OCI-LY1 (cell line): ENCODE measurements around the gene RAPGEF4.

Experiments used
- CTCF ChIP-seq: fragments of 200-600 bp; sonication (generic), shearing (Covaris generic); IDR thresholded peaks from 2 replicates; pipeline ENCODE4 v1.5.1; 2017; ENCODE audit warnings: mild to moderate bottlenecking, antibody characterized with exemption, low read length, moderate library complexity, mixed read lengths
- EZH2 ChIP-seq: fragments of 200-600 bp; sonication (generic), shearing (Covaris generic); IDR thresholded peaks from 2 replicates; pipeline ENCODE4 v1.8.0; 2017; ENCODE audit warnings: borderline replicate concordance, mixed run types, mild to moderate bottlenecking, antibody characterized with exemption, low read length, moderate library complexity, mixed read lengths

GRCh38 chr2:172995323-172996244, 259.9 kb downstream of the RAPGEF4 start:
- no peak for TF ChIP-seq CTCF
- TF ChIP-seq EZH2, result no peak
